HCT116 (cell line): ENCODE data around the gene CIC. TPM values are rescaled to one million over a fixed set of nuclear protein-coding genes. Genes with fewer than 3 reads are reported as not detected.

Source experiments
- ATAC-seq: fragments of 200-7000 bp; cut with Tn5 transposase; 2 replicates; pipeline ENCODE4 v1.9.1; 2020; ENCODE audit warnings: mild to moderate bottlenecking, moderate library complexity
- Bru-seq: library from RNA; stranded (reverse); fragments of 400-500 nt; gene quantifications from one replicate; lab custom pipeline; 2021; lab: Mats Ljungman, UMichigan
- BruChase-seq, 2 experiments: library from RNA; stranded (reverse); fragments of 400-500 nt; gene quantifications; one replicate each; lab custom pipeline; 2021; lab: Mats Ljungman, UMichigan
- BruUV-seq: library from RNA; stranded (reverse); fragments of 400-500 nt; replicated peaks from 2 replicates; lab custom pipeline; 2021; lab: Mats Ljungman, UMichigan
- CTCF ChIA-PET: fragments of 300-600 bp; sonication (Branson Sonifier 250); formaldehyde crosslinking; loops from one replicate; lab custom pipeline; 2021; ENCODE audit warnings: antibody characterized with exemption; lab: Charles Lee
- POLR2A ChIA-PET: fragments of 300-600, 350-600 bp; sonication (Branson Sonifier 250); formaldehyde crosslinking; loops from one replicate; lab custom pipeline; 2021; ENCODE audit warnings: antibody characterized with exemption; lab: Charles Lee
- RAD21 ChIA-PET, 2 experiments: fragments of 300-600 bp; sonication (Branson Sonifier 250); formaldehyde crosslinking; loops; one replicate each; lab custom pipeline; 2023; ENCODE audit warnings: low total read pairs in 2 of 2; ENCODE audit not compliant: uncharacterized antibody in 2 of 2, unreplicated experiment in 2 of 2, low non-redundant PET in 1 of 2; lab: Charles Lee
- DNase-seq: peaks from one replicate; pipeline ENCODE4 v3.0.0-alpha.2; 2010; ENCODE audit warnings: low read depth, low spot score
- H2AFZ ChIP-seq: fragments of 200-600 bp; shearing (Covaris generic), sonication (generic); 2 replicates; pipeline ENCODE4 v1.6.1; 2017; ENCODE audit warnings: low read depth, mixed run types, mixed read lengths, antibody characterized with exemption, low read length; ENCODE audit not compliant: poor library complexity, severe bottlenecking
- H3K27ac ChIP-seq: 2 replicates; pipeline ENCODE4 v1.5.1; 2012; ENCODE audit warnings: low read depth, low read length
- H3K27me3 ChIP-seq: fragments of 200-600 bp; sonication (generic); 2 replicates; pipeline ENCODE4 v1.6.1; 2016; ENCODE audit warnings: mixed run types, low read length, mixed read lengths; ENCODE audit not compliant: insufficient read depth
- H3K36me3 ChIP-seq, 2 experiments: fragments of 200-500 bp in 1 of 2; fragments of 200-600 bp in 1 of 2; sonication (Bioruptor generic) in 1 of 2; sonication (generic) in 1 of 2; 2 replicates each; pipeline versions ENCODE4 v1.5.1 to v1.6.1; 2014 to 2016; ENCODE audit warnings: low read length in 2 of 2, inconsistent platforms in 1 of 2, mixed read lengths in 1 of 2, mixed run types in 1 of 2; ENCODE audit not compliant: insufficient read depth in 2 of 2, control insufficient read depth in 1 of 2
- H3K4me1 ChIP-seq, 2 experiments: fragments of 200-600 bp in 1 of 2; sonication (generic) in 1 of 2; 2 replicates each; pipeline versions ENCODE4 v1.5.1 to v1.6.1; 2012 to 2017; ENCODE audit warnings: low read length in 2 of 2, inconsistent platforms in 1 of 2, mild to moderate bottlenecking in 1 of 2, mixed read lengths in 1 of 2, mixed run types in 1 of 2, moderate library complexity in 1 of 2; ENCODE audit not compliant: insufficient read depth in 2 of 2, control insufficient read depth in 1 of 2
- H3K4me2 ChIP-seq: fragments of 200-600 bp; sonication (generic); 2 replicates; pipeline ENCODE4 v1.6.1; 2017; ENCODE audit warnings: mixed run types, low read length, mixed read lengths
- H3K4me3 ChIP-seq, 2 experiments: fragments of 200-600 bp in 1 of 2; sonication (generic) in 1 of 2; replicated peaks in 1 of 2; 2 replicates each; pipeline ENCODE4 v1.5.1; 2011 to 2016; ENCODE audit warnings: low read length in 2 of 2, control low read depth in 1 of 2, low read depth in 1 of 2, mild to moderate bottlenecking in 1 of 2, mixed read lengths in 1 of 2, mixed run types in 1 of 2
- H3K79me2 ChIP-seq: fragments of 200-600 bp; sonication (generic); 2 replicates; pipeline ENCODE4 v1.6.1; 2017; ENCODE audit warnings: mild to moderate bottlenecking, mixed run types, low read length, moderate library complexity, mixed read lengths; ENCODE audit not compliant: insufficient read depth
- H3K9ac ChIP-seq: fragments of 200-600 bp; sonication (generic); 2 replicates; pipeline ENCODE4 v1.6.1; 2016; ENCODE audit warnings: low read length, mixed read lengths
- H3K9me2 ChIP-seq: fragments of 200-600 bp; sonication (generic), shearing (Covaris generic); 2 replicates; pipeline ENCODE4 v1.6.1; 2017; ENCODE audit warnings: mixed run types, mild to moderate bottlenecking, moderate library complexity; ENCODE audit not compliant: insufficient read depth
- H3K9me3 ChIP-seq, 2 experiments: fragments of 200-500 bp in 1 of 2; fragments of 200-600 bp in 1 of 2; sonication (Bioruptor generic) in 1 of 2; sonication (generic) in 1 of 2; 2 replicates each; pipeline ENCODE4 v1.6.1; 2014 to 2017; ENCODE audit warnings: low read length in 2 of 2, mixed read lengths in 2 of 2, inconsistent platforms in 1 of 2, low read depth in 1 of 2, mild to moderate bottlenecking in 1 of 2, mixed run types in 1 of 2, moderate library complexity in 1 of 2; ENCODE audit not compliant: control insufficient read depth in 1 of 2, insufficient read depth in 1 of 2
- H4K20me1 ChIP-seq: fragments of 200-600 bp; sonication (generic), shearing (Covaris generic); 2 replicates; pipeline ENCODE4 v1.6.1; 2017; ENCODE audit warnings: mixed run types, mild to moderate bottlenecking, moderate library complexity; ENCODE audit not compliant: insufficient read depth
- CEBPB ChIP-seq: IDR thresholded peaks from 2 replicates; pipeline ENCODE4 v1.6.1; 2012; ENCODE audit warnings: low read depth
- EGR1 ChIP-seq: IDR thresholded peaks from 2 replicates; pipeline ENCODE4 v1.6.1; 2012; ENCODE audit warnings: low read depth
- ELF1 ChIP-seq: IDR thresholded peaks from 2 replicates; pipeline ENCODE4 v1.6.1; 2012; ENCODE audit warnings: low read depth, borderline replicate concordance
- EZH2 ChIP-seq: fragments of 200-600 bp; sonication (generic); IDR thresholded peaks from 2 replicates; pipeline ENCODE4 v1.6.1; 2017; ENCODE audit warnings: antibody characterized with exemption, mixed run types
- EZH2phosphoT487 ChIP-seq: fragments of 200-600 bp; IDR thresholded peaks from 2 replicates; pipeline ENCODE4 v1.6.1; 2018; ENCODE audit warnings: antibody characterized with exemption, borderline replicate concordance
- FOSL1 ChIP-seq: IDR thresholded peaks from 2 replicates; pipeline ENCODE4 v1.6.1; 2012; ENCODE audit warnings: low read depth
- JUND ChIP-seq: IDR thresholded peaks from 2 replicates; pipeline ENCODE4 v1.6.1; 2012
- POLR2AphosphoS5 ChIP-seq: IDR thresholded peaks from 2 replicates; pipeline ENCODE4 v1.6.1; 2011; ENCODE audit warnings: mild to moderate bottlenecking, low read depth, low read length, moderate library complexity
- RAD21 ChIP-seq: IDR thresholded peaks from 2 replicates; pipeline ENCODE4 v1.6.1; 2012; ENCODE audit warnings: low read depth, mild to moderate bottlenecking
- SIN3A ChIP-seq: IDR thresholded peaks from 2 replicates; pipeline ENCODE4 v1.6.1; 2012; ENCODE audit warnings: low read depth
- SP1 ChIP-seq: IDR thresholded peaks from 2 replicates; pipeline ENCODE4 v1.6.1; 2012; ENCODE audit warnings: low read depth
- SRF ChIP-seq: IDR thresholded peaks from 2 replicates; pipeline ENCODE4 v1.6.1; 2012; ENCODE audit warnings: low read depth
- TCF7L2 ChIP-seq: IDR thresholded peaks from 2 replicates; pipeline ENCODE4 v1.7.0; 2011; ENCODE audit warnings: borderline replicate concordance, inconsistent platforms; ENCODE audit not compliant: insufficient read depth, insufficient read length; ENCODE audit errors: extremely low read depth
- YY1 ChIP-seq: IDR thresholded peaks from 2 replicates; pipeline ENCODE4 v1.6.1; 2011; ENCODE audit warnings: low read length, low read depth, moderate library complexity, mild to moderate bottlenecking; ENCODE audit not compliant: insufficient replicate concordance; ENCODE audit errors: extremely low read depth
- ZFX ChIP-seq: fragments of 450-650 bp; IDR thresholded peaks from 2 replicates; pipeline ENCODE4 v1.6.1; 2017
- intact Hi-C: fragments of 100-400 bp; cut with micrococcal nuclease; formaldehyde crosslinking; loops from 2 replicates; pipeline ENCODE4 v1.10.0; 2022
- long read RNA-seq: library from polyadenylated mRNA; unstranded; transcript quantifications from one replicate; pipeline ENCODE4 v2.0.0, GENCODE V29; 2021; ENCODE audit not compliant: unreplicated experiment
- polyA plus RNA-seq: library from polyadenylated mRNA; unstranded; fragments of >200 nt; gene quantifications from 2 replicates; pipeline ENCODE4 v1.2.1, GENCODE V29; 2012; ENCODE audit warnings: missing spikeins
- total RNA-seq: library from RNA; stranded (reverse); gene quantifications from one replicate; pipeline ENCODE4 v1.2.1, GENCODE V29; 2021; ENCODE audit not compliant: unreplicated experiment

Gene CIC
- total RNA-seq (52.0 TPM), Bru-seq, nascent RNA (percentile 59 among the genes with signal in this experiment), BruChase-seq, experiment 1, labeled RNA remaining after a 6-hour chase (percentile 74 among the genes with signal in this experiment), BruChase-seq, experiment 2, labeled RNA remaining after a 2-hour chase (percentile 72 among the genes with signal in this experiment)
- 43.4 and 44.2 TPM in 2 replicates for polyA plus RNA-seq
- long read RNA-seq, partial matches to known transcripts = 9 of 17 reads
- long read RNA-seq, other reads (novel, unspliced or antisense) = 5 of 17 reads

- TF ChIP-seq TCF7L2 = peak; percentile 14
- TF ChIP-seq YY1 = peak; percentile 77
- TF ChIP-seq SRF = no peak
- no peak for TF ChIP-seq EZH2phosphoT487
- TF ChIP-seq EZH2 = no peak
- no peak for TF ChIP-seq JUND
- no peak for TF ChIP-seq ZFX
- TF ChIP-seq ELF1 = no peak; the same call in 1 of the 2 replicates
- no peak for TF ChIP-seq FOSL1
- peak; percentile 100 for TF ChIP-seq SP1
- no peak for TF ChIP-seq POLR2AphosphoS5
- TF ChIP-seq EGR1 = no peak
- TF ChIP-seq CEBPB = no peak
- no peak for TF ChIP-seq RAD21
- TF ChIP-seq SIN3A = no peak
- TF ChIP-seq, all 23 proteins: peak for 3
- BruUV-seq = TSS peak; percentile 73
- intact Hi-C loops = loop anchor here (1.0 kb wide), 1 partner anchor 11 kb away; no protein-coding TSS in a partner anchor
- ChIA-PET RAD21 (no interaction called here), CTCF (interaction anchor here (0.6 to 2.1 kb wide), 3 partner anchors 10 to 23 kb away, joined by 3 to 22 read pairs (median 3); no protein-coding TSS in a partner anchor), POLR2A (interaction anchor here (0.5 to 1.6 kb wide), 3 partner anchors 11 to 54 kb away, joined by 3 to 4 read pairs (median 3); no protein-coding TSS in a partner anchor)
- peak within 1 kb of the TSS; percentile 90 for H3K27ac ChIP-seq
- peak within 1 kb of the TSS; percentile 74 to 80 for H3K4me3 ChIP-seq
- DNase-seq (peak; percentile 100), ATAC-seq (peak; percentile 87)
- peak within 1 kb of the TSS; percentile 93 for H3K4me2 ChIP-seq
- H3K27me3 ChIP-seq = no peaks in the 10 kb centered on the region
- H3K9ac ChIP-seq = peak within 1 kb of the TSS; percentile 74
- no peaks in the 10 kb centered on the region for H4K20me1 ChIP-seq
- H3K4me1 ChIP-seq = peaks cover 23 to 32% of the 10 kb centered on the region in 2 experiments
- H3K9me3 ChIP-seq = no peaks in the 10 kb centered on the region
- peaks cover 16% of the 10 kb centered on the region for H3K79me2 ChIP-seq
- no peaks in the 10 kb centered on the region for H3K36me3 ChIP-seq
- no peak within 1 kb of the TSS for H2AFZ ChIP-seq
- H3K9me2 ChIP-seq = no peaks in the 10 kb centered on the region
These were observed at the start of gene CIC for GRCh38 chr19:42268704-42269477. Gene CIC, plus strand, starts transcription at chr19:42269252. Its CDS starts 2,532 bp downstream, at chr19:42271784.
